Mammary epithelial cell (primary cell): ENCODE data around the gene PRKAR2B.

ENCODE experiments used
- EZH2 ChIP-seq: IDR thresholded peaks from 2 replicates; pipeline ENCODE4 v1.6.1; 2012; ENCODE audit warnings: low read length, inconsistent platforms, borderline replicate concordance
- TF ChIP-seq, protein P1 (sequence below), 2 donors: IDR thresholded peaks in 1 of 2; conservative IDR thresholded peaks in 1 of 2; 2 replicates each; pipeline ENCODE4 v1.5.1; 2011 to 2012; ENCODE audit warnings: inconsistent platforms in 2 of 2, low read length in 2 of 2, mild to moderate bottlenecking in 2 of 2, control low read depth in 1 of 2, low read depth in 1 of 2; ENCODE audit not compliant: insufficient read depth in 1 of 2; ENCODE audit errors: extremely low read depth in 1 of 2

DNA sequence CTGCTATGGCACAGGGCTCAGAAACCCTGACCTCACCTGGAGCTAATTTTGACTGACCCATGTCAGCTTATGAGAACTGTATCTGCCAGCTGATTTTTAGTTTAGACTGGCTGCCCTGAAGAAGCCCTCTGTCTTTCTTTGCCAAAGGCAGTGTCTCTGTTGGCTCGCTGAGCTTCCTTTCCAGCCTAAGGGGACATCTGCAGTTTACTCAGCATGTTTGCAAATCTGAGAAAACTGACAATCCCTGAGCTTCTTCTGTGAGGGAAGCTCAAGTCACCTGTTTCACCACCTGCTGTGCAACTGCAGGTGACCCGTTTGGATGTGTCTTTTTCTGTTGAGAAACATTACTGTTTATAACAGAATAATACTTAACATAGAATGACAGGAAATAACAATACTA is 46.0 kb downstream of the PRKAR2B start:
- TF ChIP-seq, protein P1, sequence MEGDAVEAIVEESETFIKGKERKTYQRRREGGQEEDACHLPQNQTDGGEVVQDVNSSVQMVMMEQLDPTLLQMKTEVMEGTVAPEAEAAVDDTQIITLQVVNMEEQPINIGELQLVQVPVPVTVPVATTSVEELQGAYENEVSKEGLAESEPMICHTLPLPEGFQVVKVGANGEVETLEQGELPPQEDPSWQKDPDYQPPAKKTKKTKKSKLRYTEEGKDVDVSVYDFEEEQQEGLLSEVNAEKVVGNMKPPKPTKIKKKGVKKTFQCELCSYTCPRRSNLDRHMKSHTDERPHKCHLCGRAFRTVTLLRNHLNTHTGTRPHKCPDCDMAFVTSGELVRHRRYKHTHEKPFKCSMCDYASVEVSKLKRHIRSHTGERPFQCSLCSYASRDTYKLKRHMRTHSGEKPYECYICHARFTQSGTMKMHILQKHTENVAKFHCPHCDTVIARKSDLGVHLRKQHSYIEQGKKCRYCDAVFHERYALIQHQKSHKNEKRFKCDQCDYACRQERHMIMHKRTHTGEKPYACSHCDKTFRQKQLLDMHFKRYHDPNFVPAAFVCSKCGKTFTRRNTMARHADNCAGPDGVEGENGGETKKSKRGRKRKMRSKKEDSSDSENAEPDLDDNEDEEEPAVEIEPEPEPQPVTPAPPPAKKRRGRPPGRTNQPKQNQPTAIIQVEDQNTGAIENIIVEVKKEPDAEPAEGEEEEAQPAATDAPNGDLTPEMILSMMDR (conservative IDR thresholded peaks at IDR 0.05 in 1 of 2, IDR thresholded peaks at IDR 0.05 in 1 of 2; ENCODE audit: extremely low read depth in 1 of 2, insufficient read depth in 1 of 2, low read depth in 1 of 2, low read length in 2 of 2) = no peak
- TF ChIP-seq EZH2 = no peak
